ENCODE data around the gene NDUFS1.
"Not testable (repeated sequence)": the region's sequence is repeated elsewhere in the genome, so short reads cannot be mapped to it uniquely, and the experiment has no call there.

Gene NDUFS1

DNA sequence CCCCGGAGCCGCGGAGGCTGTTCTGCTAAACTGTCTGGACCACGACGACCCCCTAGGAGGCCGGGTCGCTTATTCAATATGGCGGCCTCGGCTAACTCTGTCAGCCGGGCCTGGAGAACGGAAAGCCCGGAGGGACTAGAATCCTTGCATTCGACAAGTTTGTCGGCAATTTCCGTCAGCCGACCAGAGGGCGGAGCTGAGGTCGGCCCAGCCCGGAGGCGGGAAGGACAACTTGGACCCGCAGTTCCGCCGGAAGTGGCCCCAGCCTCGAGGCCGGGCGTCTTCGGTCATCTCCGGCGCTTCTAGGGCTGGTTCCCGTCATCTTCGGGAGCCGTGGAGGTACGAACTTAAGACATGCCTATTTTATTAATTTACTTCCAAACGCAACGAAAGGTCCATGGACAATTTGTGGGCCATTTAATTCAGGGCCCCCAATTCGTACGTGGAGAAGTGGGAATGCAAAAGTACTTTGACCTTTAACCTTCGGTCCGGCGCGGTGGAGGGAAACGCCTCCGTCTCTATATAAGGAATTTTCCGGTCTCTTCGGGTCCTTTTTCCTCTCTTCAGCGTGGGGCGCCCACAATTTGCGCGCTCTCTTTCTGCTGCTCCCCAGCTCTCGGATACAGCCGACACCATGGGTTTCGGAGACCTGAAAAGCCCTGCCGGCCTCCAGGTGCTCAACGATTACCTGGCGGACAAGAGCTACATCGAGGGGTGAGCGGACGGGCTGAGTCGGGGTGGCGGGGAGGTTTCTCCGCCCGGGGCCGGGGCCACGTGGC lies at the start of gene NDUFS1, which contains the start of gene EEF1B2:
Gene NDUFS1, minus strand, starts transcription at position 99 of the 779 bp plus-strand sequence. CDS start 5,766 bp downstream, outside the sequence.
Gene EEF1B2, plus strand, starts transcription at position 550 of the 779 bp plus-strand sequence. Its CDS starts 85 bp downstream, at position 635.
- peak; percentile 94 for DNase-seq (ENCODE audit: low read depth)

GRCh38 chr2:206208900-206209299 lies 49.7 kb upstream of the NDUFS1 start:
- no peak for DNase-seq (ENCODE audit: low read depth)

GRCh38 chr2:206207316-206207715 lies 48.1 kb upstream of the NDUFS1 start:
- DNase-seq (ENCODE audit: low read depth), result not testable (repeated sequence)

DNA sequence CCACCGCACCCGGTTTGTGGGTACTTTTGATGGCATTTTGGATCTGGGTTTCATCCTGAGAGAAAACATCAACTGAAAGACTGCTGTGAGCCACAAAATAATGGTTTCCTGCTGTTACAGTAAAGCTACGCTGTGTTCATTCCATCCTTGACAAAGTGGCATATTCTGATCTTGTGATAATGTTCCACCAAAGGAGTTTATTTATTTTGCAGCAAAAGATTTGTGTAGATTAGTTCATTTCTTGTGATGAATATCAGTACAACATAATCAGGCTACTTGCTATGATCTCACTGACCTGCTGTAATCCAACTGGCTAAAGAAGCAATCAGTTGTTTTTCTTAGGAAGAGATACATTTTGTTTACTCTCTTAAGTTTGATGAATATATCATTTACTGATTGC lies 45.5 kb upstream of the NDUFS1 start:
- DNase-seq (ENCODE audit: low read depth), result no peak

DNA sequence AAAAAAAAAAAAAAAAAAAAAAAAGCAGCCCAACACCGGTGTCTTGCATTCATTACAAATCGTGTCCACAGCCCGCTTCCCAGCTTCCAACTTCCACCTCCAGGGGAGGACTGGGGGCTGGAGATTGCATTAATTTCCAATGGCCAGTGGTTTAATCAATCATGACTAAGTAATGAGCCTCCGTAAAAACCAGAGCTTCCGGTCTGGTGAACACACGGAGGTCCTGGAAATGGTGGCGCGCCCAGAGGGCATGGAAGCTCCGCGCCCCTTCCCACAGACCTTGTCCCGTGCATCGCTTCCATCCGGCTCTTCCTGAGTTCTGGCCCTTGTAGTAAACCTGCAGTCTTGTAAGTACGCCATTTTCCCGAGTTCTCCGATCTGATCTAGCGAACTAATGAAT lies 44.1 kb upstream of the NDUFS1 start:
- DNase-seq (ENCODE audit: low read depth), result no peak

- no peak for DNase-seq (ENCODE audit: low read depth)
These were observed 43.2 kb upstream of the NDUFS1 start for GRCh38 chr2:206202446-206202845.

GRCh38 chr2:206201075-206201848 lies 42.0 kb upstream of the NDUFS1 start:
- DNase-seq (ENCODE audit: low read depth), result no peak

GRCh38 chr2:206198677-206199076 lies 39.4 kb upstream of the NDUFS1 start:
- DNase-seq (ENCODE audit: low read depth), result no peak

- no peak for DNase-seq (ENCODE audit: low read depth)
These were observed 34.6 kb upstream of the NDUFS1 start for GRCh38 chr2:206193671-206194357.

GRCh38 chr2:206192157-206192556 lies 32.9 kb upstream of the NDUFS1 start:
- no peak for DNase-seq (ENCODE audit: low read depth)

DNA sequence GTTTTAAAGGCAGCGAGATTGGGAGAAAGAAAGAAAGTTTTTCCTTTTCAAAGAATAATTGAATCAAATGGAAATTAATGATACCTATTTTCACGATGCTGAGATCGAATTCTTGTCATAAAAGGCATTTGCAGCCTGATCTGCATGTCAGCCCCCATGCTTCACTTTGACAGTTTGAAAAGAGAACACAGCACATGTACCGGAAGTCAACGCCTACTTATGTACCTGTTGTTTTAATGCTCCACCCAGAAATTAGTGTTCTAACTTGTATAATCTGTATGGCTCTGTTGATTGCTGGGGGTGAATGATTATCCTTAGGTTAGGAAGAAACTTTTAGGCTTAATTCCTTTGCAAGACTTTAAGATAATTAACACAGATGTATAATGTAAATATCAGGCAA lies 31.4 kb upstream of the NDUFS1 start:
- DNase-seq (ENCODE audit: low read depth), result no peak

DNA sequence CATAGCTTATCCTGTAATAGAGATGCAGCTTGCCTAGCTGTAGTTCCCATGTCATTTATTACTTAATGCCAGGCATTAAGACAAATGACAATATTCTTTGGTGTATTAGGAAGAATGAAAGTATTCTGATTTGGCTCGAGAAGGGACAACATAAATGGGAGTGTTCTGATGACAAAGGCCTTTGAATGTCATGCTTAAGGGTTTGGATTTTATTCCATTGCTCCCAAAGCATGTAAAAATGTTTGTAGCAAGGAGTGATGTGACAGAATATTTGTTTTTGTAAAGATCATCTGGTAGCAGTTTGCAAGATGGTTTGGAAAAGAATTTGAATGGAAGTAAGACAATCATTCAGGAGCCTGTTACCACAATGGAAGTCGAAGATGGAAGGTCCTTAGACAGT lies 30.9 kb upstream of the NDUFS1 start:
- no peak for DNase-seq (ENCODE audit: low read depth)

DNA sequence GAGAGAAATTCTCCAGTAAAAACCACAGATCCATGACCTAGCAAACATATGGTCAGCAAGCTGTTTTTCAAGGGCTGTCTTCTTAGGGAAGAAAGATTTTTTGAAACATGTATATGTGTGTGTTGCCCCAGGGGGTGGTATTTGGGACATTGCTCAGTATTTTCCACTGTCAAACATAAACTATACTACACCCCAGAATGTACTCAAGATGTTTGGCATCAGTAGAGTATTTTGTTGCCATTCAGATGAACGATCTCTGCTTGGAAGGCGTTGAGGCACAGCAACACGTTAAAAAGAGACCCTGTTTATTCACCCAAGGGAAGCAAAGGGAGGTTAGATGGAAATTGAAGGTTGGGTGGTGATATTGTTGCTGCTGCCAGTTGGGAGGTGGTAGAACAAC lies 30.4 kb upstream of the NDUFS1 start:
- no peak for DNase-seq (ENCODE audit: low read depth)

DNA sequence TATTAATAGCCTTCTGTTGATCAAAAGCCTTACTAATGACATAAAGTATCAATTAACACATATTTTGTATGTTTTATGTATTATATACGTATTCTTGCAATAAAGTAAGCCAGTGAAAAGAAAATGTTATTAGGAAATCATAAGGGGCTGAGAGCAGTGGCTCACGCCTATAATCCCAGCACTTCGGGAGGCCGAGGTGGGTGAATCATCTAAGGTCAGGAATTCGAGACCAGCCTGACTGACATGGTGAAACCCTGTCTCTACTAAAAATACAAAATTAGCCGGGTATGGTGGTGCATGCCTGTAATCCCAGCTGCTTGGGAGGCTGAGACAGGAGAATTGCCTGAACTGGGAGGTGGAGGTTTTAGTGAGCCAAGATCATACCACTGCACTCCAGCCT lies 22.3 kb upstream of the NDUFS1 start:
- not testable (repeated sequence) for DNase-seq (ENCODE audit: low read depth)

GRCh38 chr2:206176901-206177300 lies 17.7 kb upstream of the NDUFS1 start:
- no peak for DNase-seq (ENCODE audit: low read depth)

DNA sequence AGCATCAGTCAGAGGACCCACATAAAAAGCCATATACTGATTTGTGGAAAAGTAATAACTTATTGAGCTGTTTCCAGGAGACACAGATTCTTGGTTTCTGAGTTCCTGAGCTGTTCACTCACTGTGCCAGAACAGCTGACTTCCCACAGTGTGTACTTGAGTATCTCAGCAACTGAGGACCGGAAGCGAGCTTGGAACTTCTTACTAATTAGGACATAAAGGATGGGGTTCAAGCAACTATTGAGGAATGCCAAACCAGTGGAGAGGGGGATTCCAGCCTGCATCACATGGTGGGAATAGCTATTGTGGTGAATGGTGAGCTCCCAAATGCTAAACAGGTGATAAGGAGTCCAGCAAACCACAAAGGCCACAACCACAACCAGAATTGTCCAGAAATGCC lies 16.9 kb upstream of the NDUFS1 start:
- no peak for DNase-seq (ENCODE audit: low read depth)

DNA sequence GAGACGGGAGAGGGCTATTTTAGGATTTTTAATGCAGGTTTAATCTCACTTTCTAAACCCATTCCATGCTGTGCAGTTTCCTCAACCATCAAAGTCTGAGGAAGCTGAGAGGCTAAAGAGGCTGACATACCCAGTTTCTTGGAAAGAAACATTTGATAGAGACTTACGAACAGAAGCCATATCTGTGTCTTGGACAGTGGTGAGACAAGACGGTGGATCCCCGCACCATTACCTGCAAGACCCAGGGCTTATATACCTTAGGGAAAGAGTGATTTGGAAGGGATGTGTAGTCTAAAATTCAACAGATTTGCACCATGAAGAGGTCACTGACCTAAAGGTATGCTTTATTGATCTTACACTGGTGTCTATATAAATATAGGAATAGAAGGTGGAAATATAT lies 13.9 kb upstream of the NDUFS1 start:
- no peak for DNase-seq (ENCODE audit: low read depth)

GRCh38 chr2:206171624-206172397 lies 12.6 kb upstream of the NDUFS1 start:
- not testable (repeated sequence) for DNase-seq (ENCODE audit: low read depth)

- DNase-seq (ENCODE audit: low read depth), result not testable (repeated sequence)
These were observed 9.0 kb upstream of the NDUFS1 start for GRCh38 chr2:206168230-206168629.

GRCh38 chr2:206164261-206164862 lies 5.1 kb upstream of the NDUFS1 start:
- no peak for DNase-seq (ENCODE audit: low read depth)

GRCh38 chr2:206163251-206163880 lies 4.1 kb upstream of the NDUFS1 start:
- DNase-seq (ENCODE audit: low read depth), result no peak
